ENCODE results near the gene CEP95.
"Not testable (repeated sequence)": the region's sequence is repeated elsewhere in the genome, so short reads cannot be mapped to it uniquely, and the experiment has no call there.

CEP95 gene, protein sequence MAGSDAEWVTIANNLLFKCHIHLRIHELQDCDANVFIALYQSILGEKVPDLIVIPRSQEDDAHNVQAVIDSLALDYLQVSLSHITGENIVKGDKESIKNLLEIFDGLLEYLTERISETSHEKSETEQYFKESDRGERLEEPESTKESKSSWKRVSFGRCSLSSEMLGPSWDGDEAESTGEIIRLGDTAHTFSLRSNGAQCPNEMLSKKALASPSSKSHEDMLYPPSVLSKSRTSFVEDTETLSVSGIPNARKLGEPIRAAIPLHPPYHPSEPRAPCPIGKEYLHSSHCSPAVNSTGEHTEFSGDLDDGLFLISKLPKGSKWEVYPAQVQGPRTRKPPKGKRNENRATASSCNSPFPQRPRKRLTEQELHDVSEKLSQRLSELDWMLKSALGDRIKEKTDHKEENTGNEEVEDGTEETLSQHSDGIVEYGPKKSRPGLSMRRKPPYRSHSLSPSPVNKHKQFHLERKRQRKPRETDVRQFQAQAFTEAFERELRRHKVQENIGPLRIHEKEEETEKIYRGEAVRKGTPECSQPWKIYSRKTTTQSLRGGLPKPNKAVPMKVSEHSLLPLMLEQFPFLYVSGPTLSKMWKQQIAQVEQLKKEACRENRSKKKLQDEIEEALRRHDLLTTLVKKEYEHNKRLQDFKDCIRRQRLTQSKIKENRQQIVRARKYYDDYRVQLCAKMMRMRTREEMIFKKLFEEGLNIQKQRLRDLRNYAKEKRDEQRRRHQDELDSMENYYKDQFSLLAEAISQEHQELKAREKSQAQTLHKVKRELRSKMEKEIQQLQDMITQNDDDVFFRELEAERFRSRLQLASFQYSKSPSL

DNA sequence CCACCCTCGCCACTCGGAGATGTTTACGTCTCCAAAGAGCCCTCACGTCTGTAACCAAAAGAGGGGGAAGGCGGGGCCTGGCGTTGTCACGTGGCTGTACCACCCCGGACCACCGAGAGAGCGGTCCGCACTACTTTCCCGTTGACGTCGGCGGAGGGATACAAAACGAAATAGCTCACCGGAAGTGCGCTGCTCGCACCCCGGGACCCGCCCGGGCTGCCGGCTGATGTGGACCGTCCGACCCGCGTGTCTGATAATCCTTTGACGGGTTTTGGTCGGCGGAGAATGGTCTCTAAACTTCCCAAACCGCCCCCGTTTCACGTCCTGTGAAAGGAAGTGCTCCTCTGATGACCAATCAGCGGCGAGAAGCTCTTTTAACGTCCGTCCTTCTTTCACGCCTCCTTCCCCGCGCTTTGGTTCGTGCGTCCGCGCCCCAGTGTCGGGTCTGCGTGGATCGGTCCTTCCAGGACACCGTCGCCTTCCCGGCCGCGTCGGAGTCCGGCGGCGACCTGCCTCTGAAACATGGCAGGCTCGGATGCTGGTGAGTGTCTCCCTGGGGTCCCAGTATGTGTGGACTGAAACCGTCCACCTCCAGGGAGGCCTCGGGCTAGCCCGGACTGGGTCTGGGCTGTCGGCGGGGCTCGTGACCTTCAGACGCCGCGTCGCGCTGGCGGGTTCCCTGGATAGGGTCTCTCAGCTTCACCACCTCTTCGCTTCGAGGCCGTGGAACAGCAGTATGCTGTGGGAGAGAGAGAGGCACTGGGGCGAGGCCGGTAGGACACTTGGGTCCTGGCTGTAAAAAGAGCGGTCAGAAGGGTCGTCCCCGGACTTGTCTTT lies at the start of gene CEP95:
Gene CEP95 (plus strand): TSS at position 402 of the 837 bp plus-strand sequence. CDS start 121 bp downstream, at position 523.
- peak; percentile 99 for DNase-seq

DNA sequence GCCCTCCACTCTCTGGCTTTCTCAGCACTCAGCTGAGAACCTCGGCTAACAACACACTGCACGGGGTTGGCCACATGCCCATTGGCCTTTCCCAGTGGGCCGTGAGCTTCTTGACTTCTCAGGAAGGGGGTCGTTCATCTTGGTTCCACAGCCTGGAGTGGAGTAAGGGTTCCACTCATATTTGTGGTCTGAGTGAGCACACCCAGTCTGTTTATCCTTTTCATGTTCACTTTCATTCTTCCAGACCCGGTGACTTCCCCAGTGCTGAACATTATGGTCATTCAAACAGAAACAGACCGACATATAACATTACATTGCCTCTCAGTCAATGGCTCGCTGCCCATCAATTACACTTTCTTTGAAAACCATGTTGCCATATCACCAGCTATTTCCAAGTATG lies 49.6 kb upstream of the CEP95 start:
- no peak for DNase-seq

DNA sequence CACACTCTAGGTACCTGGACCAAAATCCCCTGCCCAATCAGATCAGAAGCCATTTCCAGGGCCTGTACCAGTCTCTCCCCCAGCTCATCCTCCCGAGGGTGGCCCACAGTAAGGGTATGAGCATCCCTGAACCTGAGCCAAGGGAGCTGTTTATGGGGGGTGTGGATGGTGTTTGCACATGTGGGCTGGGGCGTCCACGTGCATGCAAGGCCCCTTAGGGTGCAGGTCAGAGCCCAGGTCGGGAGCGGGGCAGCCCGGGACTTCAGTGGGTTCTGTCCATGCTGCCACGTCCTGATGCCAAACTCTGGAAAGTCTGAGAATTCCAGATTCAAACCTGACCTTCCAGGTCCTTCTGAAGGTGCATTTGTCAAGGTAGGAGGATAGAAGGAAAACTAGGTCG lies 48.0 kb upstream of the CEP95 start:
- no peak for DNase-seq

DNA sequence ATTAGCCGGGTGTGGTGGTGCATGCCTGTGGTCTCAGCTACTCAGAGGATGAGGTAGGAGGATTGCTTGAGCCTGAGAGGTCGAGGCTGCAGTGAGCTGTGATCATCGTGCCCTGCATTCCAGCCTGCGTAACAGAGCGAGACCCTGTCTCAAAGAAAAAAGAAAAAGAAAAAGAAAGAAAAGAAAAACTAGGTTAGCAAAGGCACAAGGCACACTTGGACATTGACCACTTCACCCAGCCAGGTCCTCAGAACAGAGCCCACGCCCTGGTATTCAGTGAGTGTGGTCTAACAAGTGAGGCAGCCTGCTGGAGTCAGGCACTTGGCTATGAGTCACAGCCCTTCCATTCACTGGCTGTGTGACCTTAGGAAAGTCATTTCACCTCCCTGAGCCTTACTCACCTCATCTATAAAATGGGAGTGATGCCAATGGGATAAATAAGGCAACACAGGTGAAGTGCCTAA lies 47.5 kb upstream of the CEP95 start:
- DNase-seq: no peak

DNA sequence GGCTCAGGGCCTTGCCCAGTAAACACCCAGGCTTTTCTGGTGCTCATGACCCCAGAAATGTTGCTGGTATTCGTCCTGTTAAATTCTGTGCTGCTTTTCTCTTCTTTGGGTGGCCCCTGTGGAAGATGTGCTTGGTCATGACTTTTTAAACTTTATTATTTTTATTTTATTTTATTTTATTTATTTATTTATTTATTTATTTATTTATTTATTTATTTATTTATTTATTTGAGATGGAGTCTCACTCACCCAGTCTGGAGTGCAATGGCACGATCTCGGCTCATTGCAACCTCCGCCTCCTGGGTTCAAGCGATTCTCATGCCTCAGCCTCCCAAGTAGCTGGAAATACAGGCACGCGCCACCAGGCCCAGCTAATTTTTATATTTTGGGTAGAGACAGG lies 47.0 kb upstream of the CEP95 start:
- DNase-seq: not testable (repeated sequence)

DNA sequence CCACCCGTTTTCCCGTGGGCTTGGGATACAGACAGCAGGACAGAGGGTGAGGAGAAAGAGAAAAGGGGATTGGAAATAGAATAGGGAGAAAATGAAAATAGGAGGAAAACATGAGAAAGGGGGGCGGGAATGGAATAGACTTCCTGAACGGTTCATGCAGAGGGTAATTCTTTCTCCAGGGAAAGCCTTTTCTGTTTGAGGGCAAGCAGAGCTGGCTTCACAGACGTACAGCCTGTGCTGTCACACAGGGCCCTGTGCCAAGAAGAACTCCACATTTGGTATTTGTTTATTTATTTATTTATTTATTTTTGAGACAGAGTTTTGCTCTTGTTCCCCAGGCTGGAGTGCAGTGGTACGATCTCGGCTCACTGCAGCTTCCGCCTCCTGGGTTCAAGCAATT lies 45.8 kb upstream of the CEP95 start:
- no peak for DNase-seq

DNA sequence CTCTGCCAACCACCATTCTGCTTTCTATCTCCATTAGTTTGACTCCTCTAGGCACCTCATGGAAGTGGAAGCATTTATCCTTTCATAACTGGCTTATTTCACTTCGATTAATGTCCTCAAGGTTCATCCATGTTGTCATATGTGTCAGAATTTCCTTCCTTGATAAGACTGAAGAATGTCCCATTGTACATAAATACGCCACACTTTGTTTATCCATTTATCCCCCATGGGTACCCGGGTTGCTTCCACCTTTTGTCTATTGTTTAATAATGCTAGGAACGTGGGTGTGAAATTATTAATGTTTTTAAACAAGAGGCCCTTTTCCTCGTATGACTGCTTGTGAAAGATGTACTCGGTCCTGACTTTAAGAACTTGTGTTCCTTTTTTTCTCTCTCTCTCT lies 45.0 kb upstream of the CEP95 start:
- no peak for DNase-seq

DNA sequence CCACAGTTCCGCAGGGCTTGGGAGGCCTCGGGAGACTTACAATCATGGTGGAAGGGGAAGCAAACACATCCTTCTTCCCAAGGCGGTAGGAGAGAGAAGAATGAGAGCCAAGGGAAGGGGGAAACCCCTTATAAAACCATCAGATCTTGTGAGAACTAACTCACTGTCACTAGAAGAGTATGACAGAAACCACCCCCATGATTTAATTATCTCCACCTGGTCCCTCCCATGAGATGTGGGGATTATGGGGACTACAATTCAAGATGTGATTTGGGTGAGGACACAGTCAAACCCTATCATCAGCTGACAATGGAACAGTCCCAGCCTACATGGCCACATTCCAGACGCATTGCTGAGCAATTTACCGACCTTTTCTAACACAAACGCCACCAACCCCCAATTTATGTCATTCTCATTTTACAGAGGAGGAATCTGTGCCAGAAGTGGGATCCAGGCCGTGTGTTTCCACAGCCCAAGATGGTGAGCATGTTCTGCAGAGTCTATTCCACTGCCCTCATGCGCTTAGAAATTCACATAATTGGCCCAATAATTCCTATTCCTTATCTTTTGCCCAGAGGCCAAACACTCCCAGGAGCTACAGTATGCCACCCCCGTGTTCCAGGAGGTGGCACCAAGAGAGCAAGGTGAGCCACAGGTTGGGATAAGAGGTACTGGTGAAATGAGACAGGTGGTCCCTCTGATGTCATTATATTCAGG lies 40.6 kb upstream of the CEP95 start:
- DNase-seq: no peak

DNA sequence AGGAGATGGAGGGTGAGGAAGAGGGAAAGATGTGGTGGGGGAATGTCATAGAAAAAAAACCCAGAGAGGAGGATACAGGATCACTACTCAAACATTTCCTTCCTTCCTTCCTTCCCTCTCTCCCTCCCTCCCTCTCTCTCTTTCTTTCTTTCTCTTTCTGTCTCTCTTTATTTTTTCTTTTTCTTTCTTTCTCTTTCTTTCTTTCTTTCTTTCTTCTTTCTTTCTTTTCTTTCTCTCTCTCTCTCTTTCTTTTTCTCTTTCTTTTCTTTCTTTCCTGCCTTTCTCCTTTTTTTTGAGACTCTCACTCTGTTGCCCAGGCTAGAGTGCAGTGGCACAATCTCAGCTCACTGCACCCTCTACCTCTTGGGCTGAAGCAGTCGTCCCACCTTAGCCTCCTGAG lies 39.9 kb upstream of the CEP95 start:
- not testable (repeated sequence) for DNase-seq

DNA sequence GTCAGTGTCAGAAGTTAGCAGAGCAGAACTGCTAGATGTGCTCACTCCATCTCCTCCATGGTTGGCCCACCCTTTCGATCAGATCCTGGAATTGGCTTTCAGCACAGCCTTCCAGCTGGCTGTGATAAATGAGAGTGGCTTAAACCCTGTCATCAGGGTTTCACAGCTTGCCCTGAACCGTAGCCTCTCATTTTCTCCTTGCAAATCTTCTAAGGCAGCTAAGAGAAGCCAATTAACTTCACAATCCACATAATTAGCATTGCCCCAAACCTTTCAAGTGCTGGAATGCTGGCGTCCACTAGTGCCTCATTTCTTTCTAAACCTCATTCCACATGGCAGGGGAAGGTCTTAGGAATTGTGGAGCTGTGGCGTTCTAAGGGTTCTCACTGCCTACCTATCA lies 36.2 kb upstream of the CEP95 start:
- DNase-seq: no peak

DNA sequence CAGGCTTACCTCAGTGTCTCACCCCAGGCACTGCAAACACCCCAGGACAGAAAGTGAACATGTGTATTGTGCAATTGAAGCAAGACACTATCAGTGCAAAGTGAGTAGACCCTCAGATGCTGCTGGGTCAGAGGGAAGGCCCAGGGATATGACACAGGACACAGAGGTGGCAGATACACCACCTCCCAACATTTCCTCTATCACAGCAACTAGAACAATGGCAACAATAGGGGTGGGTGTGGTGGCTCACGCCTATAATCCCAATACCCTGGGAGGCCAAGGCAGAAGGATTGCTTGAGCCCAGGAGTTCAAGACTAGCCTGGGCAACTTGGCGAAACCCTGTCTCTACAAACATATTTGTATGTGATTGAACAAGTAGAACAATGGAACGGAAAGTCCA lies 35.3 kb upstream of the CEP95 start:
- DNase-seq: no peak

DNA sequence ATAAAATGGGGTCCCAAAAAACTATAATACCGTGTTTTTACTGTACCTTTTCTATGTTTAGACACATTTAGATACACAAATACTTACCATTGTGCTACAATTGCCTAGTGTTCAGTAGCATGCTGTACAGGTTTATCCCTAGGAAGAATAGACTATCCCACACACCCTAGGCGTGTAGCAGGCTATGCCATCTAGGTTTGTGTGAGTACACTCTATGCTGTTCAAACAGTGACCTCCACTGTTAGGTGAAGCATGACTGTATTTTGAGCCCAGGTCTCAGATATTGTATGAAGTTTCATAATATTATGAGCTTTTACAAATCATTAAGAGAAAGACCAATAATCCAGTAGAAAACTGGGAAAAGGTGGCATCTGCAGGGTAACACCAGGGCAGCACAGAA lies 34.2 kb upstream of the CEP95 start:
- no peak for DNase-seq

DNA sequence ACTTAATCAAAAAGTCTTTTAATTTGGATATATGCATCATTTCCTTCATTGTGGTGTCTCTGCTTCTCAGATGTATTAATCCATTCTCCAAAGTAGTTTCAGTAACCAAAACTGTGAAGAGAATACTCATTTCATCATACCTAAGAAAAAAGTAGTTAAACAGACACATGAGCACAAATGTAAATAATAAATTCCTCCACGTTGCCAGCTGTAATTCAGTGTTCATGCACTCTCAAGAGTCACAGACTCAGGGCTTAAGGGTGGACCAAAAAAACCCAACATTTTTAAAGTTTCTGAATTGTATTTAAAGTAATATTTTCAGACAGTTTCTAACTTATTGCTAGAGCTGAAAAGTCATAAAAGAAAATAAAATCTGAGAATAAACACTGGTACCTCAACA lies 28.9 kb upstream of the CEP95 start:
- no peak for DNase-seq

DNA sequence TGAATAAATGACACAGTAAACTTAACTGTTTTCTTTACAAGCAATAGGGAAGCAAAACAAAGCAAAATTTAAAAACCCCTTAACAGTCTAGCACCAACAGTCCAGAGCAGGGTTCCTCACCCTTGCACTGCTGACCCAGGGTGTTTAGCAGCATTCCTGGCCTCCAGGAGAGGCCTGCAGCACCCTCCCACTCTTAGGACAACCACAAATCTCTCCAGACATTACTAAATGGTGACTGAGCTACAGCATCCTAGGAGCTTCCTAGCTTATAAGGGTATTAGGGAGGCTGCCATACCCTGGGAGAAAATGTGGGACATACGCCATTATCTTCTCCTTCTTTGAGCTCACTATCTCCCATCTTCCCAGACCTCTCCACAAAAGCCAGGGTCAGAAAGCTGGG lies 25.8 kb upstream of the CEP95 start:
- DNase-seq: no peak

DNA sequence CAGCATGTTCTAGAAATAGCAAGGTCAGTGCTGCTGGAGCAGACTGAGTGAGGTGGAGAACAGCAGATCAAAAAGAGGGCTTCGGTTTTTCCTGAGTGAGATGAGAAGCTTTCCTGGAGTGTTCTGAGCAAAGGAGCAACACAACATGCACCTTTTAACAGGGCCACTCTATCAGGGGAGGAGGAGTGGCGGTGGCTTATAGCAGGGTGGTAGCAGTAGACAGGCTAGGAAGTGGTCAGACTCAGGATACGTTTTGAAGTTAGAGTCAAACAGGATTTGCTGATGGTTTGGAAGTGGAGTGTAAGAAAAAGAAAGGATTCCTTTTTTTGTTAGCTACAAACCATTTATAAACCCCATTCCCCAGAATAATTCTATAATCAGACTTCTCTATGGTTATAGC lies 22.4 kb upstream of the CEP95 start:
- no peak for DNase-seq

DNA sequence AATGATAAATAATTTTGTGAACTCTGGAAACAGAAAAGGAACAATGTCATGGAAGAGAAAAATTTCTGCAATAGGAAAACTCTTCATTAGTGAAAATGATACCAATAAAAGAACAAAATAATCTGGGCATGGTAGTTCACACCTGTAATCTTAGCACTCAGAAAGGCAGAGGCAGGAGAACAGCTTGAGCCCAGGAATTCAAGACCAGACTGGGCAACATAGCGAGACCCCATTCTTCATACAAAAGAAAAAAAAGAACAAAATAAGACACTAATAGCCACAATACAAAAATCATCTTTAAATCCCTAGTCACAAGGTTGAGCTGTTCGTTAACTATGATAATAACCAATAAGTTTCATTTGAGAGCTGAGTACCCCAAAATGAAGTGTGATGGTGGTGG lies 18.5 kb upstream of the CEP95 start:
- DNase-seq: no peak

DNA sequence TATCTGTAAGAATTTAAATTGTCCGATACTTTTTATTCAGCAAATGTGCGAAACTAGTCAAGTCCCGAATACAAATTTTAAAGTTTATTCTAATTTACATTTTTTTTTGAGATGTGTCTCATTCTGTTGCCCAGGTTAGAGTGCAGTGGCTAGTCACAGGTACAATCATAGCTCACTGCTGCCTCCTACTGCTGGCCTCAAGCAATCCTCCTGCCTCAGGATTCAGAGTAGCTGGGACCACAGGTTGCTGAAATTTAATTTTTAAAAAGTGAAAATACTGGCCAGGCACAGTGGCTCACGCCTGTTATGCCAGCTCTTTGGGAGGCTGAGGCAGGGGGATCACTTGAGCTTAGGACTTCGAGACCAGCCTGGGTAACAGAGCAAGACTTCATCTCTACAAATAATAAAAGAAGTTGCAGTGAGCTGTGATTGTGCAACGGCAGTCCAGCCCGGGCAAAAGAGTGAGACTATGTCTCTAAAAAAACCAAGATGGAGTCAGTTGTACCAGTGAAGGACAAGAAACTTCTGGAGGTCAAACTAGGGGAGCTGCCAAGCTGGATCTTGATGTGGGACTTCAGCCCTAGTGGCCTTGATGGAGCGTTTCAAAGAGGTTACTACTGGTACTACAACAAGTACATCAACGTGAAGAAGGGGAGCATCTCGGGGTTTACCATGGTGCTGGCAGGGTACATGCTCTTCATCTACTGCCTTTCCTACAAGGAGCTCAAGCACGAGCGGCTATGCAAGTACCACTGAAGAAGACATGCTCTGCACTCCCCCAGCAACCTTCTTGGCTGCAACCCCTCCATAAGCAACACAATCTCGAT lies 15.5 kb upstream of the CEP95 start:
- no peak for DNase-seq

DNA sequence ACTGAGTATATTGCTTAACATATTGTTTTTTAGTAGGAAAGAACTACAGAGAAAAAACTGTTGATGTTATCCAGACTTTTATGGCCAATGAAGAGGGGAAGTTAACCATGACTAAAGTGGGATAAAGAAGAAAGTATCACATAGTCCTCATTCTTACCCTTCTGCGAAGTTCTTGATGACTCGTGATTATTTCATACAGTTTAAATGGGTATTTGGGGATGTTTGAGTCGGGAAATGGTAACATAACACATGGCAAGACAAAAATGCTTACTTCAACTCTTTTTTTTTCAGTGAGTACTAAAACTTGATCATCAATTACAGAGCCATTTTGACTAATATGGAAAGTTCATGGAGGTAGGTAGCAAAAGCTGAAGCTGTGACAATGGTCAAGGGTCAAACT lies 14.8 kb upstream of the CEP95 start:
- DNase-seq: no peak

DNA sequence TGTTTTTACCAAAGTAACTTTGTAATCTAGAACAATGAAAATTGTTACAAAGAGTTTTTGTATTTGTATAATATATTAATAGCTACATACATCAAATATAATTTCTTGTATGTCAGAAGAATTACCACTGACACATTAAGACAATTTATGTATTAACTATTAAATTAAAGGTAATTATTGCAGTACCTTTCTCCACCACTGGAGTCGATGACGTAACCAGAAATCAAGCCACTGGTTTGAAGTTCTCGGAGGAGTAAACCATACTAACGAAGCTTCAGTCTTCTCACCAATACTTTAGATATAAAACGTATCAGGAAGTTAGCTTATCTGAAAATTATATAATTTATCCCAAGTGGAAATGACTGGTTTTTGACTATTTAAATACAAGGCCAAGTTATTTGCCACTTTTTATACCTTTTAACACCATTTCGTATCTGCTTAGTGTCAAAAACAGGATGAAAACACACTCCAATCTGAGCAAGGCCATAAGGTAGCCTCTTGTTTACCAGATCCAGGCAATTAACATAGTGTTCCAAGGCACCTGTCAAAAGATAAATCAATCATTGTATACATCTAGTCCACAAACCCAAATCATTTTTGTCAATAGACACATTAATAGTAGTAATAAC lies 14.2 kb upstream of the CEP95 start:
- DNase-seq: no peak

DNA sequence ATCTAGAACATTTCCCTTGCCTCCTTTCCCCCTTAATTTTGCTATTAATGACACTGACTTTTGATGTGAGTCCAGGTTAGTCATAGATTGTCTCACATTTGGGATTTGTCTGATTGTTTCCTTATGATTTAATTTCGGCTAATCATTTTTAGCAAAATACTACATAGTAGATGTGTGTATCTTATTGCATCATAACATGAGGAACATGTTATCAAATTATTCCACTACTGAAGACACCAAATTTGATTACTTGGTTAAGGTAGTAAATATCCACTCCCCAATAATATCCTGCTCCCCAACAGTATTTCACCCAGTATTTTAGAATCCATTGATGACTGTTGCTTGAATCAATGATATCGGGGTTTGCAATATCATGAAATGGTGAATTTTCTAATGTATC lies 12.7 kb upstream of the CEP95 start:
- DNase-seq: no peak

DNA sequence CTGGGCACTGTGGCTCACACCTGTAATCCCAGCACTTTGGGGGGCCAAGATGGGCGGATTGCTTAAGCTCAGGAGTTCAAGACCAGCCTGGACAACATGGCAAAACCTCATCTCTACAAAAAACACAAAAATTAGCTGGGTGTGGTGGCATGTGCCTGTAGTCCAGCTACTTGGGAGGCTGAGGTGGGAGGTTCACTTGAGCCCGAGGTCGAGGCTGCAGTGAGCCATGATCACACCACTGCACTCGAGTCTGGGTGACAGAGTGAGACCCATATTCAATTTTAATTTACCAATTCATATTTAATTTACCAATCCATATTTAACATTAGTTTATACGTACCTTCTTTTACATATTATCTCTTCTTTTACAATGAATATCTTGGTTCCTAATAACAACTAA lies 11.5 kb upstream of the CEP95 start:
- DNase-seq: not testable (repeated sequence)
